Transverse colon (tissue), 4 donors: Measurements from ENCODE around the gene CRY1. TPM values are rescaled to one million over a fixed set of nuclear protein-coding genes. Genes with fewer than 3 reads are reported as not detected.

Experiments used
- DNase-seq: peaks from one replicate; pipeline ENCODE4 v3.0.0-alpha.2; 2019
- H3K27ac ChIP-seq, 4 donors: fragments of 200-600 bp; sonication (generic); 2 replicates each; pipeline ENCODE4 v1.5.1; 2016 to 2018; ENCODE audit warnings: inconsistent platforms in 4 of 4
- H3K27me3 ChIP-seq: fragments of 200-600 bp; sonication (generic); 2 replicates; pipeline ENCODE4 v1.5.1; 2017; ENCODE audit warnings: inconsistent platforms
- H3K36me3 ChIP-seq, 4 donors: fragments of 200-600 bp; sonication (generic); 2 replicates each; pipeline ENCODE4 v1.5.1; 2017 to 2019; ENCODE audit warnings: inconsistent platforms in 4 of 4
- H3K4me1 ChIP-seq, 4 donors: fragments of 200-600 bp; sonication (generic); 2 replicates each; pipeline ENCODE4 v1.5.1; 2017 to 2020; ENCODE audit warnings: inconsistent platforms in 4 of 4
- H3K4me3 ChIP-seq, 4 donors: fragments of 200-600 bp; sonication (generic); 1 replicate in 1 of 4; 2 replicates in 3 of 4; pipeline versions ENCODE4 v1.5.1 to v1.6.1; 2017 to 2019; ENCODE audit warnings: inconsistent platforms in 4 of 4
- H3K9me3 ChIP-seq, 2 donors: fragments of 200-600 bp; sonication (generic); 2 replicates each; pipeline ENCODE4 v1.5.1; 2017 to 2019; ENCODE audit warnings: inconsistent platforms in 2 of 2
- EP300 ChIP-seq: sonication (generic); formaldehyde crosslinking; IDR thresholded peaks from one replicate; pipeline ENCODE4 v1.6.1; 2017; ENCODE audit warnings: antibody characterized with exemption, low read depth
- POLR2A ChIP-seq: fragments of 450-650 bp; IDR thresholded peaks from one replicate; pipeline ENCODE4 v1.6.1; 2016; ENCODE audit warnings: antibody characterized with exemption, mild to moderate bottlenecking, moderate library complexity
- POLR2AphosphoS5 ChIP-seq, 3 donors: sonication (generic); formaldehyde crosslinking; IDR thresholded peaks; one replicate each; pipeline ENCODE4 v1.6.1; 2016; ENCODE audit warnings: antibody characterized with exemption in 3 of 3
- WGBS, 2 donors: methylation state at CpG; one replicate each; pipeline ENCODE4 v1.1.5; 2018; ENCODE audit warnings: low coverage in 1 of 2; 5-methylcytosine and 5-hydroxymethylcytosine counted together
- in situ Hi-C, 4 donors: fragments of 200-750 bp; cut with MboI; loops; one replicate each; pipeline versions ENCODE4 v1.15.0 to v1.15.1; 2017; ENCODE audit warnings: low sequenced_read_pairs in 3 of 4, low pct_ligation_motif_present in 1 of 4, low pct_unique_long_range_greater_than_20kb in 1 of 4
- intact Hi-C: fragments of 100-400 bp; cut with DNase I; formaldehyde crosslinking; loops from one replicate; pipeline ENCODE4 v1.15.1; 2023; ENCODE audit warnings: low total_unique reads
- total RNA-seq, 4 donors: library from RNA; depleted of rRNA; stranded (reverse); fragments of >200 nt; gene quantifications; one replicate each; pipeline ENCODE4 v1.1.0, GENCODE V29; 2016
- TF ChIP-seq, protein P1 (sequence below), 5 experiments: fragments of 200-600 bp in 3 of 5; fragments of 450-650 bp in 2 of 5; sonication (generic) in 3 of 5; IDR thresholded peaks; 1 replicate in 2 of 5; 2 replicates in 3 of 5; pipeline ENCODE4 v1.5.1; 2016 to 2017; ENCODE audit warnings: antibody characterized with exemption in 5 of 5, inconsistent platforms in 3 of 5, mild to moderate bottlenecking in 2 of 5, moderate library complexity in 1 of 5

CRY1 gene
- total RNA-seq, 4 donors from 2014 or later: 10.1 to 71.8 (median 21.0) TPM

DNA sequence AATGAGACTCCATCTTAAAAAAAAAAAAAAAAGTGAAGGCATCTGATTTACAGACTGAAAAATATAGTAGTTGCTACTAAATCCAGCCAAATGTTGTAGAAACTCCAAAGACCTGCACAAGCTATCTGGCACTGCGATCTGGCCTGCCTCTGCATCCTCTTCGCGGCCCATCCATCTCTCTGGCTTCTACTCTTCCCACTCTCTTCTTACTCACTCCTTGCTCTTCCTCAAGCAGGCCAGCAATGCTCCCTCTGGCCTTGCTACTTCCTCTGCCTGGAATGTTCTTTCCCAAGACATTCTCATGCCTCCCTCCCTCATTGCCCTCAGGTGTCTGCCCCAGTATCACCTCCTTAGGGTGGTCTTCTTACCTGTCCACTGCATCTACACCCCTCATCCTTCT is 9.7 kb upstream of the CRY1 start:
- Histone ChIP-seq H3K27ac (no peak overlapping the region), H3K9me3 (no peaks in the 10 kb centered on the region), H3K27me3 (no peaks in the 10 kb centered on the region), H3K36me3 (no peaks in the 10 kb centered on the region), H3K4me3 (no peak overlapping the region), H3K4me1 (peaks cover 0 to 4% (median 0%) of the 10 kb centered on the region in 4 donors)
- in situ Hi-C loops (loop anchor here (10.0 to 25.0 kb wide), 2 partner anchors 716 to 718 kb away; no protein-coding TSS in a partner anchor), intact Hi-C loops (no loop called here)
- TF ChIP-seq POLR2AphosphoS5 (IDR thresholded peaks at IDR 0.05): no peak
- TF ChIP-seq POLR2A: no peak
- TF ChIP-seq EP300: no peak
- TF ChIP-seq, protein P1, sequence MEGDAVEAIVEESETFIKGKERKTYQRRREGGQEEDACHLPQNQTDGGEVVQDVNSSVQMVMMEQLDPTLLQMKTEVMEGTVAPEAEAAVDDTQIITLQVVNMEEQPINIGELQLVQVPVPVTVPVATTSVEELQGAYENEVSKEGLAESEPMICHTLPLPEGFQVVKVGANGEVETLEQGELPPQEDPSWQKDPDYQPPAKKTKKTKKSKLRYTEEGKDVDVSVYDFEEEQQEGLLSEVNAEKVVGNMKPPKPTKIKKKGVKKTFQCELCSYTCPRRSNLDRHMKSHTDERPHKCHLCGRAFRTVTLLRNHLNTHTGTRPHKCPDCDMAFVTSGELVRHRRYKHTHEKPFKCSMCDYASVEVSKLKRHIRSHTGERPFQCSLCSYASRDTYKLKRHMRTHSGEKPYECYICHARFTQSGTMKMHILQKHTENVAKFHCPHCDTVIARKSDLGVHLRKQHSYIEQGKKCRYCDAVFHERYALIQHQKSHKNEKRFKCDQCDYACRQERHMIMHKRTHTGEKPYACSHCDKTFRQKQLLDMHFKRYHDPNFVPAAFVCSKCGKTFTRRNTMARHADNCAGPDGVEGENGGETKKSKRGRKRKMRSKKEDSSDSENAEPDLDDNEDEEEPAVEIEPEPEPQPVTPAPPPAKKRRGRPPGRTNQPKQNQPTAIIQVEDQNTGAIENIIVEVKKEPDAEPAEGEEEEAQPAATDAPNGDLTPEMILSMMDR (IDR thresholded peaks at IDR 0.05): no peak
- 87 to 95% methylated on average over 3 of the region's 3 CpGs for WGBS, 2 donors
- DNase-seq: no peak

DNA sequence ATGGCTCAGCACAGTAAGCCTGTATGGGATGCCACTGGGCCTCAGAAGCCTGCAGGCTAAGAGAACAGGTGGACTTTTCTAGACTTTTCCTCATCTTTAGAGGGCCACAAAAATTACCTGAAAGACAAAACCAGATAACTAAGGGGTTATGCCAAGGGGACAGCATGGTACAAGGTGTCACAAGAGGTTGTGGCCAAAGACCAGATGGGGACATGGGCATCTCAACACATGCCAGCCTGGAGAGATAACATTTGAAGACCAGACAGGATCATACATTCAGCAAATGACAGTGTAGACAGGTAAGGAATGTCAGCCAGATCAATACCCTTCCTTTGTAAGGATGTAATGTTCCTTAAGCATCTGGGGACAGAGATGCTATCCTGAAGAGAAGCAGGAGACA is 8.9 kb upstream of the CRY1 start:
- DNase-seq: no peak
- TF ChIP-seq POLR2AphosphoS5 (IDR thresholded peaks at IDR 0.05): no peak
- TF ChIP-seq, protein P1 (IDR thresholded peaks at IDR 0.05): no peak
- TF ChIP-seq POLR2A: no peak
- no peak for TF ChIP-seq EP300
- Histone ChIP-seq H3K27ac (no peak overlapping the region), H3K36me3 (no peaks in the 10 kb centered on the region), H3K27me3 (no peaks in the 10 kb centered on the region), H3K9me3 (no peaks in the 10 kb centered on the region), H3K4me1 (peaks cover 0 to 4% (median 0%) of the 10 kb centered on the region in 4 donors), H3K4me3 (no peak overlapping the region)
- intact Hi-C loops: no loop called here
- in situ Hi-C loops: loop anchor here (10.0 to 25.0 kb wide), 2 partner anchors 715 to 717 kb away; no protein-coding TSS in a partner anchor

DNA sequence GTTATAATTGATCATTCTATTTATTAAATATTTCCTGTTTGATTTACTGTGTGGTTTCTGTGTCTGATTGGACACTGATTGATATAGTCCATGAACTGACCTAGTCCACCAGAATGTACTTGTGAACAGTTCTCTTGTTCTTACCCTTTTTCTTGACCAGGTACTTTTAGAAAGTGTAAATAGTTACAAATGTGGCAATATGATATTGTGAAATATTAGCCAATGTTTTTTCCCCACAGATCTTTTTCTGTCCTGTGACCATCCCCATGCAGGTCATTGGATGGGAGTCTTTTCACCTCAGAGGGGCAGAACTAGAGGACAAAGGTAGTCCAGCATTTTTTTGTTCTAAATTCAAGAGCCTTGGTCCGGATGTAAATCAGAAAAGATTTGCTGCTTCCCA is 8.3 kb upstream of the CRY1 start:
- Histone ChIP-seq H3K27me3 (no peaks in the 10 kb centered on the region), H3K9me3 (no peaks in the 10 kb centered on the region), H3K4me3 (no peak overlapping the region), H3K27ac (no peak overlapping the region), H3K36me3 (no peaks in the 10 kb centered on the region), H3K4me1 (peaks cover 0 to 4% (median 0%) of the 10 kb centered on the region in 4 donors)
- in situ Hi-C loops: loop anchor here (10.0 to 25.0 kb wide), 2 partner anchors 714 to 717 kb away; no protein-coding TSS in a partner anchor
- intact Hi-C loops: no loop called here
- 86 to 100% methylated on average over 1 of the region's 1 CpG for WGBS, 2 donors
- TF ChIP-seq, protein P1 (IDR thresholded peaks at IDR 0.05): no peak
- TF ChIP-seq EP300 (no peak), POLR2AphosphoS5 (IDR thresholded peaks at IDR 0.05) (no peak), POLR2A (no peak)
- DNase-seq: no peak

DNA sequence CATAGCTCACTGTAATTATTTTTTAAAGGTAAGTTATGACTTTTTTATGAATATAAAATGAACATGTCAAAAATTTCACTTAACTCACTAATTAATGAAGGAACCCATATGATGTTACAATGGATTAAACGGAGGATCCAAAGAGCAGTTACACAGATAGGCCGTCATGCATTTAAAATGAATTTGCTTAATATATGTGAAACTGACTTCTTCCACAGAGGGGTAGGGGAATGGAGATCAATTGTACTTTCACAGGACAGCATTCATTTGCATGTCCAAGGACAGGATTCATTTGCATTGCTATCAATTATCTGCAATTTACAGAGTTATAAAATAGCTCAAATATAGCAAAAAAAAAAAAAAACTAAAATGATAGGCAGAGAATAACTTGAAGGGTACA is 6.6 kb upstream of the CRY1 start:
- Histone ChIP-seq H3K4me1 (peaks cover 0 to 3% (median 0%) of the 10 kb centered on the region in 4 donors), H3K27ac (no peak overlapping the region), H3K36me3 (no peaks in the 10 kb centered on the region), H3K4me3 (no peak overlapping the region), H3K9me3 (no peaks in the 10 kb centered on the region), H3K27me3 (no peaks in the 10 kb centered on the region)
- WGBS, 2 donors: 82 to 94% methylated on average over 2 of the region's 2 CpGs
- no peak for DNase-seq
- intact Hi-C loops (loop anchor here (10.0 kb wide), 2 partner anchors 325 to 855 kb away; partner anchors contain the start of genes CKAP4 and RIC8B), in situ Hi-C loops (loop anchor here (10.0 to 25.0 kb wide), 2 partner anchors 713 to 715 kb away; no protein-coding TSS in a partner anchor)
- TF ChIP-seq EP300: no peak
- TF ChIP-seq, protein P1 (IDR thresholded peaks at IDR 0.05): no peak
- no peak for TF ChIP-seq POLR2AphosphoS5 (IDR thresholded peaks at IDR 0.05)
- no peak for TF ChIP-seq POLR2A
